ENCODE measurements around the gene CLK3. TPM values are rescaled to one million over a fixed set of nuclear protein-coding genes. Genes with fewer than 3 reads are reported as not detected.

The CLK3 gene
- total and polyA plus RNA-seq, 2 donors (not counting 1 experiment from before 2014, with no cell fraction given) = 176 to 350 TPM

- intact Hi-C loops (cut with micrococcal nuclease) = loop anchor here (2.0 kb wide), 1 partner anchor 138 kb away; the partner anchor contains the start of gene UBL7
- Mint-ChIP-seq H3K9me3 (ENCODE audit: insufficient read depth) (no peaks in the 10 kb centered on the region), H3K4me1 (peaks cover 14% of the 10 kb centered on the region), H3K27me3 (no peaks in the 10 kb centered on the region), H3K27ac (peak overlapping the region; percentile 20), H3K4me3 (peak overlapping the region; percentile 100)
- peak overlapping the region; percentile 85 for H3K9ac ChIP-seq (ENCODE audit: low read length)
- CTCF ChIA-PET = interaction anchor here (0.6 to 1.3 kb wide), 5 partner anchors 22 to 224 kb away, joined by 3 to 4 read pairs (median 3); no protein-coding TSS in a partner anchor
- H3K36me3 ChIP-seq (replicated peaks in 1 of 2; ENCODE audit: control extremely low read depth in 1 of 2, control insufficient read depth in 1 of 2, extremely low read depth in 1 of 2, insufficient read depth in 2 of 2, low read length in 1 of 2) = peaks cover 2 to 4% of the 10 kb centered on the region in 2 experiments
- no peaks in the 10 kb centered on the region for H4K20me1 ChIP-seq (ENCODE audit: control insufficient read depth, insufficient read depth, low read length, poor library complexity, severe bottlenecking)
- no peak for TF ChIP-seq EZH2 (IDR thresholded peaks at IDR 0.05; ENCODE audit: borderline replicate concordance, insufficient read depth, low read depth, low read length, poor library complexity, severe bottlenecking)
- TF ChIP-seq CTCF (IDR thresholded peaks at IDR 0.05) = no peak
- peaks cover 3 to 15% of the 10 kb centered on the region in 2 donors for H3K4me1 ChIP-seq (ENCODE audit: control insufficient read depth in 2 of 2, insufficient read depth in 2 of 2, low read length in 2 of 2)
- no peaks in the 10 kb centered on the region for H3K9me3 ChIP-seq (ENCODE audit: control extremely low read depth in 1 of 3, control insufficient read depth in 2 of 3, insufficient read depth in 1 of 3, low read length in 2 of 3)
- peak overlapping the region; percentile 99 for H2AFZ ChIP-seq (ENCODE audit: insufficient read depth, low read depth, low read length, poor library complexity, severe bottlenecking)
- no peak for DNase-seq
- H3K4me3 ChIP-seq (ENCODE audit: control extremely low read depth in 1 of 5, extremely low read depth in 1 of 5, insufficient read depth in 1 of 5, low read depth in 2 of 5, low read length in 4 of 5) = peak overlapping the region; percentile 40 to 93 (median 75)
- POLR2A ChIA-PET = interaction anchor here (0.6 kb wide), 1 partner anchor 58 kb away, joined by 4 read pairs; the partner anchor contains the start of gene ARID3B
- peak overlapping the region; percentile 95 for H3K4me2 ChIP-seq (replicated peaks; ENCODE audit: low read depth, low read length, poor library complexity, severe bottlenecking)
- no peak overlapping the region for H3K27ac ChIP-seq (ENCODE audit: low read length in 2 of 2)
- no peak for ATAC-seq (ENCODE audit: low read depth)
- H3K27me3 ChIP-seq (replicated peaks in 1 of 4; ENCODE audit: control extremely low read depth in 1 of 4, control insufficient read depth in 3 of 4, insufficient read depth in 4 of 4, low read length in 3 of 4) = no peaks in the 10 kb centered on the region
- H3K79me2 ChIP-seq (ENCODE audit: control insufficient read depth, insufficient read depth, low read length) = peaks cover 7% of the 10 kb centered on the region
- 97% methylated on average over 15 of the region's 15 CpGs for WGBS (ENCODE audit: insufficient coverage)
Measured at GRCh38 chr15:74599156-74599555, 16.5 kb upstream of the CLK3 start.

- Mint-ChIP-seq H3K27me3 (no peaks in the 10 kb centered on the region), H3K4me1 (peaks cover 10% of the 10 kb centered on the region), H3K9me3 (ENCODE audit: insufficient read depth) (no peaks in the 10 kb centered on the region), H3K4me3 (no peak overlapping the region), H3K27ac (no peak overlapping the region)
- Histone ChIP-seq H3K27ac (ENCODE audit: low read length in 2 of 2) (no peak overlapping the region), H3K27me3 (replicated peaks in 1 of 4; ENCODE audit: control extremely low read depth in 1 of 4, control insufficient read depth in 3 of 4, insufficient read depth in 4 of 4, low read length in 3 of 4) (no peaks in the 10 kb centered on the region), H2AFZ (ENCODE audit: insufficient read depth, low read depth, low read length, poor library complexity, severe bottlenecking) (no peak overlapping the region), H3K4me3 (ENCODE audit: control extremely low read depth in 1 of 5, extremely low read depth in 1 of 5, insufficient read depth in 1 of 5, low read depth in 2 of 5, low read length in 4 of 5) (no peak overlapping the region), H3K9ac (ENCODE audit: low read length) (no peak overlapping the region), H3K36me3 (replicated peaks in 1 of 2; ENCODE audit: control extremely low read depth in 1 of 2, control insufficient read depth in 1 of 2, extremely low read depth in 1 of 2, insufficient read depth in 2 of 2, low read length in 1 of 2) (no peaks in the 10 kb centered on the region), H3K4me1 (ENCODE audit: control insufficient read depth in 2 of 2, insufficient read depth in 2 of 2, low read length in 2 of 2) (peaks cover 3 to 10% of the 10 kb centered on the region in 2 donors), H3K79me2 (ENCODE audit: control insufficient read depth, insufficient read depth, low read length) (peaks cover 7% of the 10 kb centered on the region), H3K4me2 (replicated peaks; ENCODE audit: low read depth, low read length, poor library complexity, severe bottlenecking) (no peak overlapping the region), H4K20me1 (ENCODE audit: control insufficient read depth, insufficient read depth, low read length, poor library complexity, severe bottlenecking) (no peaks in the 10 kb centered on the region), H3K9me3 (ENCODE audit: control extremely low read depth in 1 of 3, control insufficient read depth in 2 of 3, insufficient read depth in 1 of 3, low read length in 2 of 3) (no peaks in the 10 kb centered on the region)
- intact Hi-C loops (cut with micrococcal nuclease) = no loop called here
- 93% methylated on average over 13 of the region's 13 CpGs for WGBS (ENCODE audit: insufficient coverage)
- POLR2A ChIA-PET = no interaction called here
- DNase-seq (no peak), ATAC-seq (ENCODE audit: low read depth) (no peak)
- CTCF ChIA-PET = no interaction called here
- no peak for TF ChIP-seq CTCF (IDR thresholded peaks at IDR 0.05)
- no peak for TF ChIP-seq EZH2 (IDR thresholded peaks at IDR 0.05; ENCODE audit: borderline replicate concordance, insufficient read depth, low read depth, low read length, poor library complexity, severe bottlenecking)
Measured at GRCh38 chr15:74603026-74603788, 12.4 kb upstream of the CLK3 start.
